Activated T-cell treated with anti-CD3 and anti-CD28 coated beads, Interleukin-2, amount 50 U/mL, for 4 hours (primary cell): ENCODE data around the gene ESR1. TPM values are rescaled to one million over a fixed set of nuclear protein-coding genes. Genes with fewer than 3 reads are reported as not detected.

Experiments used
- ATAC-seq, 2 donors: fragments of 200-7000 bp; cut with Tn5 transposase; one replicate each; pipeline ENCODE4 v1.10.0; 2021
- DNase-seq: peaks from one replicate; pipeline ENCODE4 v3.0.0-alpha.2; 2020
- H3K27me3 Mint-ChIP-seq: one replicate; pipeline ENCODE4 v1.8.0; 2021; ENCODE audit warnings: low read depth, mixed read lengths
- H3K36me3 Mint-ChIP-seq: one replicate; pipeline ENCODE4 v1.8.0; 2022; ENCODE audit warnings: mixed read lengths; ENCODE audit not compliant: insufficient read depth
- H3K4me1 Mint-ChIP-seq: one replicate; pipeline ENCODE4 v1.8.0; 2021; ENCODE audit warnings: low read depth, mixed read lengths
- H3K4me3 Mint-ChIP-seq: one replicate; pipeline ENCODE4 v1.8.0; 2021; ENCODE audit warnings: mild to moderate bottlenecking, moderate library complexity, mixed read lengths
- H3K9me3 Mint-ChIP-seq: one replicate; pipeline ENCODE4 v1.8.0; 2021; ENCODE audit warnings: mixed read lengths
- total RNA-seq, 3 donors: library from RNA; stranded (reverse); gene quantifications; one replicate each; pipeline ENCODE4 v1.2.1, GENCODE V29; 2021

The ESR1 gene
- total RNA-seq, 3 donors from 2014 or later = 0.13 to 0.68 (median 0.54) TPM

- no peak overlapping the region for H3K4me3 Mint-ChIP-seq
- H3K9me3 Mint-ChIP-seq = no peaks in the 10 kb centered on the region
- DNase-seq (no peak), ATAC-seq (no peak)
- no peaks in the 10 kb centered on the region for H3K27me3 Mint-ChIP-seq
- peaks cover 41% of the 10 kb centered on the region for H3K36me3 Mint-ChIP-seq
- peaks cover 38% of the 10 kb centered on the region for H3K4me1 Mint-ChIP-seq
Observed at GRCh38 chr6:152164957-152165356, 357.5 kb downstream of the ESR1 start.

GRCh38 chr6:152166497-152166896 is 359.0 kb downstream of the ESR1 start:
- peaks cover 45% of the 10 kb centered on the region for H3K36me3 Mint-ChIP-seq
- H3K9me3 Mint-ChIP-seq = peaks cover 4% of the 10 kb centered on the region
- DNase-seq = no peak
- no peak for ATAC-seq
- no peaks in the 10 kb centered on the region for H3K27me3 Mint-ChIP-seq
- H3K4me1 Mint-ChIP-seq = peaks cover 40% of the 10 kb centered on the region
- H3K4me3 Mint-ChIP-seq = no peak overlapping the region

GRCh38 chr6:152166897-152167296 is 359.4 kb downstream of the ESR1 start:
- H3K27me3 Mint-ChIP-seq = no peaks in the 10 kb centered on the region
- H3K36me3 Mint-ChIP-seq = peaks cover 43% of the 10 kb centered on the region
- no peak for DNase-seq
- no peak overlapping the region for H3K4me3 Mint-ChIP-seq
- no peak for ATAC-seq
- peaks cover 40% of the 10 kb centered on the region for H3K4me1 Mint-ChIP-seq
- H3K9me3 Mint-ChIP-seq = peaks cover 4% of the 10 kb centered on the region

- peaks cover 36% of the 10 kb centered on the region for H3K36me3 Mint-ChIP-seq
- DNase-seq (no peak), ATAC-seq (no peak)
- H3K27me3 Mint-ChIP-seq = no peaks in the 10 kb centered on the region
- peaks cover 4% of the 10 kb centered on the region for H3K9me3 Mint-ChIP-seq
- peaks cover 42% of the 10 kb centered on the region for H3K4me1 Mint-ChIP-seq
- no peak overlapping the region for H3K4me3 Mint-ChIP-seq
Observed at GRCh38 chr6:152167641-152168603, 360.4 kb downstream of the ESR1 start.

GRCh38 chr6:152170313-152170701 is 362.8 kb downstream of the ESR1 start:
- Mint-ChIP-seq H3K4me1 (peaks cover 54% of the 10 kb centered on the region), H3K4me3 (peak overlapping the region; percentile 70), H3K9me3 (peaks cover 4% of the 10 kb centered on the region), H3K27me3 (no peaks in the 10 kb centered on the region), H3K36me3 (peaks cover 43% of the 10 kb centered on the region)
- ATAC-seq = no peak
- DNase-seq = no peak

- DNase-seq (peak; percentile 32), ATAC-seq (peak; percentile 85 to 86)
- Mint-ChIP-seq H3K4me3 (peak overlapping the region; percentile 70), H3K36me3 (peaks cover 46% of the 10 kb centered on the region), H3K9me3 (peaks cover 4% of the 10 kb centered on the region), H3K27me3 (no peaks in the 10 kb centered on the region), H3K4me1 (peaks cover 55% of the 10 kb centered on the region)
Observed at GRCh38 chr6:152170702-152171667, 363.5 kb downstream of the ESR1 start.

- Mint-ChIP-seq H3K4me3 (no peak overlapping the region), H3K4me1 (peaks cover 48% of the 10 kb centered on the region), H3K36me3 (peaks cover 40% of the 10 kb centered on the region), H3K9me3 (peaks cover 4% of the 10 kb centered on the region), H3K27me3 (no peaks in the 10 kb centered on the region)
- no peak for ATAC-seq
- DNase-seq = no peak
Observed at GRCh38 chr6:152173321-152173720, 365.8 kb downstream of the ESR1 start.

- H3K9me3 Mint-ChIP-seq = peaks cover 4% of the 10 kb centered on the region
- ATAC-seq (no peak), DNase-seq (no peak)
- no peak overlapping the region for H3K4me3 Mint-ChIP-seq
- peaks cover 45% of the 10 kb centered on the region for H3K4me1 Mint-ChIP-seq
- peaks cover 38% of the 10 kb centered on the region for H3K36me3 Mint-ChIP-seq
- H3K27me3 Mint-ChIP-seq = no peaks in the 10 kb centered on the region
Observed at GRCh38 chr6:152173957-152174356, 366.5 kb downstream of the ESR1 start.

GRCh38 chr6:152176268-152176667 is 368.8 kb downstream of the ESR1 start:
- H3K4me3 Mint-ChIP-seq = no peak overlapping the region
- no peaks in the 10 kb centered on the region for H3K9me3 Mint-ChIP-seq
- no peaks in the 10 kb centered on the region for H3K27me3 Mint-ChIP-seq
- peaks cover 41% of the 10 kb centered on the region for H3K4me1 Mint-ChIP-seq
- H3K36me3 Mint-ChIP-seq = peaks cover 30% of the 10 kb centered on the region
- no peak for ATAC-seq
- DNase-seq = no peak
